HEK293 (cell line): ENCODE results near the gene CDC14A.

Experiments
- CTCF ChIA-PET: fragments of 350-600 bp; formaldehyde crosslinking; extraction: SDS; loops from one replicate; lab custom pipeline; 2021; ENCODE audit warnings: antibody characterized with exemption; lab: Yijun Ruan, JAX
- POLR2A ChIA-PET: fragments of 300-600 bp; formaldehyde crosslinking; extraction: SDS; loops from one replicate; lab custom pipeline; 2020; ENCODE audit warnings: antibody characterized with exemption, inconsistent platforms; lab: Yijun Ruan, JAX
- H3K27ac ChIP-seq: fragments of 200-500 bp; sonication (Bioruptor generic); 2 replicates; pipeline ENCODE4 v1.5.1; 2014; ENCODE audit warnings: low read depth, low read length, control low read depth, inconsistent platforms; ENCODE audit errors: extremely low read depth
- H3K36me3 ChIP-seq, 2 experiments: fragments of 200-500 bp in 1 of 2; sonication (Bioruptor generic) in 1 of 2; 1 replicate in 1 of 2; 2 replicates in 1 of 2; pipeline ENCODE4 v1.5.1; 2014 to 2017; ENCODE audit warnings: inconsistent platforms in 2 of 2, low read length in 2 of 2; ENCODE audit not compliant: control insufficient read depth in 2 of 2, insufficient read depth in 1 of 2
- H3K4me1 ChIP-seq: fragments of 200-500 bp; sonication (Bioruptor generic); 2 replicates; pipeline ENCODE4 v1.5.1; 2014; ENCODE audit warnings: mild to moderate bottlenecking, low read length, inconsistent platforms; ENCODE audit not compliant: control insufficient read depth, insufficient read depth
- H3K4me3 ChIP-seq: 2 replicates; pipeline ENCODE4 v1.5.1; 2011; ENCODE audit warnings: low read depth, mild to moderate bottlenecking, control low read depth, low read length, moderate library complexity
- H3K9me3 ChIP-seq: fragments of 200-500 bp; sonication (Bioruptor generic); 2 replicates; pipeline ENCODE4 v1.5.1; 2014; ENCODE audit warnings: low read depth, low read length, inconsistent platforms; ENCODE audit not compliant: control insufficient read depth, insufficient read depth
- GLIS1 ChIP-seq: fragments of 450-650 bp; formaldehyde crosslinking; IDR thresholded peaks from 2 replicates; pipeline ENCODE4 v1.5.1; 2016; ENCODE audit warnings: missing biosample characterization, missing genetic modification characterization
- MEIS1 ChIP-seq: sonication (generic); formaldehyde crosslinking; IDR thresholded peaks from 2 replicates; pipeline ENCODE4 v1.8.1; 2022; ENCODE audit warnings: missing genetic modification reagents, mild to moderate bottlenecking, borderline replicate concordance
- MZF1 ChIP-seq: fragments of 450-650 bp; formaldehyde crosslinking; IDR thresholded peaks from 2 replicates; pipeline ENCODE4 v1.5.1; 2017; ENCODE audit warnings: missing biosample characterization, missing genetic modification characterization, borderline replicate concordance
- PRDM1 ChIP-seq: fragments of 450-650 bp; formaldehyde crosslinking; IDR thresholded peaks from 2 replicates; pipeline ENCODE4; 2016; ENCODE audit warnings: missing biosample characterization, missing genetic modification characterization
- RBAK ChIP-seq: fragments of 450-650 bp; formaldehyde crosslinking; IDR thresholded peaks from 2 replicates; pipeline ENCODE4 v1.5.1; 2016; ENCODE audit warnings: missing biosample characterization, missing genetic modification characterization
- SALL2 ChIP-seq: fragments of 450-650 bp; formaldehyde crosslinking; IDR thresholded peaks from 2 replicates; pipeline ENCODE4 v1.5.0; 2017; ENCODE audit warnings: missing biosample characterization, mild to moderate bottlenecking, missing genetic modification characterization, borderline replicate concordance
- SCRT1 ChIP-seq: fragments of 450-650 bp; formaldehyde crosslinking; IDR thresholded peaks from 2 replicates; pipeline ENCODE4 v1.5.1; 2016; ENCODE audit warnings: missing biosample characterization, missing genetic modification characterization, borderline replicate concordance
- ZBTB26 ChIP-seq: fragments of 450-650 bp; formaldehyde crosslinking; optimal IDR thresholded peaks from 2 replicates; pipeline ENCODE3; 2016; ENCODE audit warnings: missing biosample characterization, mild to moderate bottlenecking, missing genetic modification characterization
- ZBTB44 ChIP-seq: fragments of 450-650 bp; IDR thresholded peaks from 2 replicates; pipeline ENCODE4 v1.5.1; 2018; ENCODE audit warnings: missing biosample characterization, mild to moderate bottlenecking, missing genetic modification characterization
- ZNF146 ChIP-seq: fragments of 450-650 bp; formaldehyde crosslinking; IDR thresholded peaks from 2 replicates; pipeline ENCODE4 v1.5.1; 2016; ENCODE audit warnings: missing biosample characterization, missing genetic modification characterization
- ZNF155 ChIP-seq: fragments of 450-650 bp; formaldehyde crosslinking; IDR thresholded peaks from 2 replicates; pipeline ENCODE4 v1.5.1; 2016; ENCODE audit warnings: missing biosample characterization, missing genetic modification characterization
- ZNF239 ChIP-seq: fragments of 450-650 bp; formaldehyde crosslinking; IDR thresholded peaks from 2 replicates; pipeline ENCODE4 v1.5.1; 2016; ENCODE audit warnings: missing biosample characterization, missing genetic modification characterization
- ZNF274 ChIP-seq, 2 experiments: fragments of 200-500 bp in 1 of 2; fragments of 450-650 bp in 1 of 2; sonication (Bioruptor generic) in 1 of 2; formaldehyde crosslinking in 1 of 2; IDR thresholded peaks; 2 replicates each; pipeline versions ENCODE4 v1.5.1 to v1.6.1; 2014 to 2016; ENCODE audit warnings: borderline replicate concordance in 1 of 2, inconsistent platforms in 1 of 2, low read length in 1 of 2, missing biosample characterization in 1 of 2, missing genetic modification characterization in 1 of 2
- ZNF426 ChIP-seq: fragments of 450-650 bp; formaldehyde crosslinking; IDR thresholded peaks from 2 replicates; pipeline ENCODE4 v1.5.1; 2017; ENCODE audit warnings: missing biosample characterization, missing genetic modification characterization, mild to moderate bottlenecking, inconsistent platforms, moderate library complexity
- ZNF433 ChIP-seq: fragments of 450-650 bp; formaldehyde crosslinking; IDR thresholded peaks from 2 replicates; pipeline ENCODE4 v1.5.1; 2016; ENCODE audit warnings: missing biosample characterization, missing genetic modification characterization, low read depth
- ZNF473 ChIP-seq: fragments of 450-650 bp; formaldehyde crosslinking; IDR thresholded peaks from 2 replicates; pipeline ENCODE4 v1.5.1; 2017; ENCODE audit warnings: missing biosample characterization, missing genetic modification characterization
- ZNF513 ChIP-seq: fragments of 450-650 bp; IDR thresholded peaks from 2 replicates; pipeline ENCODE4 v1.5.1; 2018; ENCODE audit warnings: missing biosample characterization, missing genetic modification characterization
- ZNF548 ChIP-seq: fragments of 450-650 bp; formaldehyde crosslinking; IDR thresholded peaks from 2 replicates; pipeline ENCODE4 v1.5.1; 2016; ENCODE audit warnings: missing biosample characterization, missing genetic modification characterization
- ZNF658 ChIP-seq: fragments of 450-650 bp; formaldehyde crosslinking; IDR thresholded peaks from 2 replicates; pipeline ENCODE4; 2016; ENCODE audit warnings: missing biosample characterization, missing genetic modification characterization
- ZNF664 ChIP-seq: fragments of 450-650 bp; formaldehyde crosslinking; IDR thresholded peaks from 2 replicates; pipeline ENCODE4 v1.5.1; 2016; ENCODE audit warnings: missing biosample characterization, missing genetic modification characterization
- ZNF76 ChIP-seq: fragments of 450-650 bp; formaldehyde crosslinking; IDR thresholded peaks from 2 replicates; pipeline ENCODE4; 2016; ENCODE audit warnings: low read depth, missing biosample characterization, missing genetic modification characterization, borderline replicate concordance
- ZNF830 ChIP-seq: fragments of 450-650 bp; IDR thresholded peaks from 2 replicates; pipeline ENCODE4 v1.5.0; 2018; ENCODE audit warnings: missing biosample characterization, missing genetic modification characterization, low read depth, mild to moderate bottlenecking, moderate library complexity
- ZSCAN23 ChIP-seq: fragments of 450-650 bp; formaldehyde crosslinking; IDR thresholded peaks from 2 replicates; pipeline ENCODE4 v1.5.1; 2016; ENCODE audit warnings: missing biosample characterization, missing genetic modification characterization

CDC14A gene

GRCh38 chr1:100481303-100481702, 129.0 kb downstream of the CDC14A start (continued):
- no peak for TF ChIP-seq ZBTB44 (tag by site-specific recombination)
- TF ChIP-seq, all 188 proteins: peak for 0

- TF ChIP-seq ZNF433 (tag by site-specific recombination) (no peak), ZBTB26 (no peak), ZNF658 (tag by site-specific recombination) (no peak), ZNF830 (no peak), SCRT1 (tag by site-specific recombination) (no peak), PRDM1 (tag by site-specific recombination) (no peak), MEIS1 (CRISPR knock-in tag) (no peak), SALL2 (tag by site-specific recombination) (no peak), ZNF548 (tag by site-specific recombination) (no peak), ZNF426 (tag by site-specific recombination) (no peak), ZNF473 (no peak), MZF1 (tag by site-specific recombination) (no peak), ZNF76 (tag by site-specific recombination) (no peak), RBAK (tag by site-specific recombination) (no peak), ZSCAN23 (no peak), ZNF274 (IDR thresholded peaks at IDR 0.05; ENCODE audit: low read length) (no peak), ZNF274 (tag by site-specific recombination; IDR thresholded peaks at IDR 0.05; ENCODE audit: borderline replicate concordance) (no peak), GLIS1 (tag by site-specific recombination) (no peak), ZNF513 (tag by site-specific recombination) (no peak)
- TF ChIP-seq, all 188 proteins: peak for 0
- H3K36me3 ChIP-seq: no peaks in the 10 kb centered on the region
- H3K4me1 ChIP-seq: no peaks in the 10 kb centered on the region
- no peaks in the 10 kb centered on the region for H3K9me3 ChIP-seq
- H3K27ac ChIP-seq: no peak overlapping the region
- POLR2A ChIA-PET: no interaction called here
- H3K4me3 ChIP-seq: no peak overlapping the region
- CTCF ChIA-PET: interaction anchor here (0.6 to 0.9 kb wide), 2 partner anchors 22 to 23 kb away, joined by 3 read pairs; no protein-coding TSS in a partner anchor
These were observed 129.9 kb downstream of the CDC14A start for GRCh38 chr1:100482167-100482566.

GRCh38 chr1:100482748-100483147, 130.4 kb downstream of the CDC14A start:
- no peak overlapping the region for H3K4me3 ChIP-seq
- CTCF ChIA-PET: interaction anchor here (0.6 to 0.9 kb wide), 2 partner anchors 22 to 23 kb away, joined by 3 read pairs; no protein-coding TSS in a partner anchor
- TF ChIP-seq ZNF146 (tag by site-specific recombination) (peak; percentile 40; the same call in 1 of the 2 replicates), ZNF155 (tag by site-specific recombination) (no peak), ZNF664 (tag by site-specific recombination) (no peak), ZNF239 (tag by site-specific recombination) (no peak)
- TF ChIP-seq, all 188 proteins: peak for 1
- Histone ChIP-seq H3K36me3 (no peaks in the 10 kb centered on the region), H3K4me1 (no peaks in the 10 kb centered on the region), H3K27ac (no peak overlapping the region), H3K9me3 (no peaks in the 10 kb centered on the region)
- POLR2A ChIA-PET: no interaction called here
